AG09309 (cell line): Measurements from ENCODE around the gene PPP1R12A.

Source experiments
- DNase-seq: peaks from one replicate; pipeline ENCODE4 v3.0.0-alpha.2; 2010; ENCODE audit warnings: low read depth
- H3K4me3 ChIP-seq: 2 replicates; pipeline ENCODE4 v1.5.1; 2011; ENCODE audit warnings: mild to moderate bottlenecking, low read depth, low read length, moderate library complexity; ENCODE audit not compliant: control insufficient read depth
- CTCF ChIP-seq: IDR thresholded peaks from 2 replicates; pipeline ENCODE4 v1.5.1; 2011; ENCODE audit warnings: mild to moderate bottlenecking, low read depth, low read length, inconsistent platforms; ENCODE audit not compliant: insufficient read depth, control insufficient read depth; ENCODE audit errors: missing control alignments

PPP1R12A gene

DNA sequence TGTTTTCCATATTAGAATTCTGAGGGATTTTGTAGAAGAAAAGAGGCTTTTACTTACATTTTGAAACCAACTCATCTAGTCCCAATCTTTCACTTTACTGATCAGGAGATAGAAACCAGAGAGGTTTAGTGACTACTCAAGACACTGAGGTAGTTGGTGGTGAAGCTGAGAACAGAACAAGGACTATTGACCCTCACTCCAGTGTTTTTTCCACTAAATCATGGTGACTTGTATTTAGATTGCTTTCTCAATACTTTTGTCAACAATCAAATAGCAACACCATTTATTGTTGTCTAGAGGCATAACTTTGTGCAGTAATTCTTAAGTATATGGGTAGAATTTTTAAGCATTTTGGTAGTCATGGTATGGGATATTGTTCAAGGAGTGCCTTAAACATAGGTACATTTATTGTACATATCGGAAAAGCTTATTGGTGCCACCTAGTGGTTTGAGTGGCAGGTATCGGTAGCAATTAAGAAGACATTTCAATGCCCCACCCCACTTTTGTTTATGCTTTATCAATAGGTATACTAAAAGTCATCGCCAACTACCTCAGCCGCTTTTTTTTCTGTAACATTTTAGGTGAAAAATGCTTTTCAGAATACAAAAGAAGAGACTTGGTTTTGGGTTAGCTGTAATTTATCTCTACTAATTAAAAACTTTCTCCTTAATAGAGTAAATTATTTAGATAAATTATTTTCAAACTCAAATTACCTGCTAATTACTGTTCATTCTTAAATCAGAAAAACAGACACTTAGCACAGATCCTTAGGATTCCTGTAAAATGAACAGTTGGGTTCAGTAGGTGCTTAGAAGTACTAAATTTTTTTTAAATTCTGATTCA, 196.8 kb downstream of the PPP1R12A start:
- peak; percentile 61 for TF ChIP-seq CTCF
- peak; percentile 29 for DNase-seq
- no peak overlapping the region for H3K4me3 ChIP-seq

GRCh38 chr12:79732638-79733037, 202.3 kb downstream of the PPP1R12A start:
- no peak overlapping the region for H3K4me3 ChIP-seq
- DNase-seq: no peak
- TF ChIP-seq CTCF: no peak

- no peak for TF ChIP-seq CTCF
- peak; percentile 45 for DNase-seq
- H3K4me3 ChIP-seq: no peak overlapping the region
These were observed 208.9 kb downstream of the PPP1R12A start for GRCh38 chr12:79725987-79726386.
